ENCODE results near the gene PLEKHJ1. TPM values are rescaled to one million over a fixed set of nuclear protein-coding genes. Genes with fewer than 3 reads are reported as not detected.

PLEKHJ1 gene
- total RNA-seq, 6 donors from 2014 or later = 67.2 to 114 (median 79.3) TPM

DNA sequence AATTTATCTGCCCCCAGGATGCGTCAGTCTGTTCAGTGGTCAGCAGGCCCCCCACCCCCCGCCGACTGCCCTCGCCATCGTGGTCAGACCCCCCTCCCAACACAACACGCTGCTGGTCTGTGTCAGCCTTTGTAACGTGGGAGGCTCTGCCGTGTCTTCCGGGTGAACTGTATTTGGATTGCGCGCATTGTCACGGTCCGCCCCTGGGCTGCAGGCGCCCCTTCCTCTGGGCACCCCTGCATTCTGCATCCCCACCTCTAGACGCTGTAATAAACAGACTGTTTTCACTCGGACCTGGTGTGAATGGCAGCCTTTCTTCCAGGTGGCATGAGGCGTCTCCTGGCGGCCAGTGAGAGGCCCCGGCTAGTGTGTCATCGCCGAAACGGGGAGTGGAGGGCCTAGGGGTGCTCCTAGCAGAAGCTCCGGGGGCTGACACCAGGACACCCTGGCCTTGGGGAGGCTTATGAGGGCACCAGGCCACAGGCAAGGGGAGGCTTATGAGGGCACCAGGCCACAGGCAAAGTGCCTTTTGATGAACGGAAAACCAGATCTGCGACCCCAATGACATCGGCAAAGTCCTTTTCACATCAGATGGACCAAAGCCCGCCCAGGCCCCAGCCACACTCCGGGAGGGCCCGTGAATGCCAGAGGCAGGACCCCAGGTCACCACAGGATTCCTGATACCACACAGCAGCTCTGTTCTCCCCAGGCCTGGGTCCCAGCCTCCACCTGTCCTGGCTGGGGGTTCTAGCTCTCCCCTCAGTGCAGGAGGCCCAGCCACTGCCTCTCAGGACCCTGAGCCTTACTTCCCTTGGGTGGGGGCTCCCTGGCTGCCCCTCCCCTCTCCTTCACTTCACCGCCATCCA, 3.6 kb downstream of the PLEKHJ1 start:
- Histone ChIP-seq H3K4me3 (no peak overlapping the region), H3K4me1 (peaks cover 18 to 34% (median 19%) of the 10 kb centered on the region in 4 donors), H3K27ac (peak overlapping the region in 1 of 4 donors; percentile 35), H3K27me3 (no peaks in the 10 kb centered on the region), H3K9me3 (no peaks in the 10 kb centered on the region), H3K36me3 (peaks cover 16 to 65% (median 55%) of the 10 kb centered on the region in 4 donors)
- DNase-seq (peak in 1 of 2 donors; percentile 72), ATAC-seq (ENCODE audit: low FRiP score in 2 of 2) (no peak)
- TF ChIP-seq POLR2A (IDR thresholded peaks at IDR 0.05) = no peak
- TF ChIP-seq POLR2AphosphoS5 (IDR thresholded peaks at IDR 0.05) = no peak
- TF ChIP-seq, protein P1, sequence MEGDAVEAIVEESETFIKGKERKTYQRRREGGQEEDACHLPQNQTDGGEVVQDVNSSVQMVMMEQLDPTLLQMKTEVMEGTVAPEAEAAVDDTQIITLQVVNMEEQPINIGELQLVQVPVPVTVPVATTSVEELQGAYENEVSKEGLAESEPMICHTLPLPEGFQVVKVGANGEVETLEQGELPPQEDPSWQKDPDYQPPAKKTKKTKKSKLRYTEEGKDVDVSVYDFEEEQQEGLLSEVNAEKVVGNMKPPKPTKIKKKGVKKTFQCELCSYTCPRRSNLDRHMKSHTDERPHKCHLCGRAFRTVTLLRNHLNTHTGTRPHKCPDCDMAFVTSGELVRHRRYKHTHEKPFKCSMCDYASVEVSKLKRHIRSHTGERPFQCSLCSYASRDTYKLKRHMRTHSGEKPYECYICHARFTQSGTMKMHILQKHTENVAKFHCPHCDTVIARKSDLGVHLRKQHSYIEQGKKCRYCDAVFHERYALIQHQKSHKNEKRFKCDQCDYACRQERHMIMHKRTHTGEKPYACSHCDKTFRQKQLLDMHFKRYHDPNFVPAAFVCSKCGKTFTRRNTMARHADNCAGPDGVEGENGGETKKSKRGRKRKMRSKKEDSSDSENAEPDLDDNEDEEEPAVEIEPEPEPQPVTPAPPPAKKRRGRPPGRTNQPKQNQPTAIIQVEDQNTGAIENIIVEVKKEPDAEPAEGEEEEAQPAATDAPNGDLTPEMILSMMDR (IDR thresholded peaks at IDR 0.05) = no peak
- TF ChIP-seq EP300 (IDR thresholded peaks at IDR 0.05) = no peak
- WGBS, 2 donors = 87 to 89% methylated on average over 22 to 28 of the region's 30 CpGs

DNA sequence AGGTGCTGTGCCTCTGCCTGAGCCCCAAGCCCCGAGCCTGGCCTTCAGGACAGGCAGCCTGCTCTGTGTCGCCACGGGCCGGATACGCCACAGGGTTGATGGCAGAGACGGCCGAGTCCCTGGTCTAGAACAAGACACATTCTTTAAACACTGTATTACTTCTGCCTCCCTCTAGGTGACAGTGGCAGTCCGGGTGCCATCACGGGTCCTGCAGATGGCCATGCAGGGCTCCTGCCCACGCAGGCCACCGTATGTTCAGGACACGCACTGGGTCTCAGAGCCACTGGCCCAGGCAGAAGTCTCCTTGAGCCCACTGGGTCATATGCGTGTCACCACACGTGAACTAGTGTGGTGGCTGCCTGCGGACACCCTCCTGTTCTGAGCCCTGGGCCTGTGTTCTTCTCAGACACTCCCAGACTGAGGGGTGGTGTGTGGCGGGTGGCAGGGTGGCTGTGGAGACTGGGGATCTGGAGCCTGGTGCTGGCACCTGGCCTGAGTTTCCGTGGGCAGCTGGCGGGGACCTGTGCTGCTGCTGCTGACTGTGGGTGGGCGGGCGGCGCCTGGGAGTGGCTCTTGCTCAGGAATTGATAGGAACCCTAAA, 4.4 kb downstream of the PLEKHJ1 start:
- H3K4me3 ChIP-seq = no peak overlapping the region
- H3K27ac ChIP-seq = peak overlapping the region in 2 of 4 donors; percentile 10 to 22
- peaks cover 14 to 27% (median 15%) of the 10 kb centered on the region in 4 donors for H3K4me1 ChIP-seq
- H3K9me3 ChIP-seq = no peaks in the 10 kb centered on the region
- H3K36me3 ChIP-seq = peaks cover 22 to 73% (median 63%) of the 10 kb centered on the region in 4 donors
- DNase-seq (peak in 1 of 2 donors; percentile 79), ATAC-seq (ENCODE audit: low FRiP score in 2 of 2) (no peak)
- TF ChIP-seq, protein P1 (IDR thresholded peaks at IDR 0.05) = peak in 1 of 6 experiments; percentile 11
- TF ChIP-seq POLR2AphosphoS5 (IDR thresholded peaks at IDR 0.05) = no peak
- TF ChIP-seq POLR2A (IDR thresholded peaks at IDR 0.05) = no peak
- TF ChIP-seq EP300 (IDR thresholded peaks at IDR 0.05) = no peak
- no peaks in the 10 kb centered on the region for H3K27me3 ChIP-seq
- 88% methylated on average over 15 of the region's 21 CpGs; no CpG with 5 or more reads in 1 of the 2 donors for WGBS, 2 donors

DNA sequence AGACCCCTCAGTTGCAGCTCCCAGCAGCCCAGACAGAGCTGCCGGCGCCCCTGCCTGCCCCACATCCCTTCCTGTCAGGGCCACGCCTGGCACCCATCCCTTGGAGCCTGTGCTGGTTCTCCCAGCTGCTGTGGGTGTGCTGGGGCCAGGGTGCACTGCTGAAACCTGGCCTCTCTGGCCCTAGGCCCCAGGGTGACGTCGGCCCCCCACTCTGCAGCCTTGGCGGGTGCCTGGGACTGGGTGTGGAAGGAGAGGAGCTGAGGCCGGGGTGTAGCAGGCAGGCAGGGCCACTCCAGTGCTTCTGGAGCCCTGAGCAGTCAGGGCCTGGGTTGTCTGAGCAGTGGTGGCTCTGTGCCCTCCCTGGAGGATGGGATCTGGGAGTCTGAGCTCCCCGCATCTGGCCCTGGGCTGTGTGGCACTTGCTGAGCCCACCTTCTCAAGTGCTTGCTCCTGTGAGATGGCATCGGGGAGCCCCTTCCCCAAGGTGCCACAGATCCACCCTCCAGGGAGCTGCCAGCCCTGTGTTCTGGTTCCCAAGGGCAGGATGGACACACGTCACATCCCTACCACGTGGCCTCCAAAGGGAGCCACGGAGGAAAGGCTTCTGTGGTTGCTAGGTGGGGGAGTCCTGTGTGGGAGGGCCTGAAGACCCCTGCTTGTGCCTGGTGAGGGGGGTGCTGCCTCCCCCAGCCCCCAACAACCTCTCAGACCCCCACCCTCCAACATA, 5.2 kb downstream of the PLEKHJ1 start:
- no peaks in the 10 kb centered on the region for H3K9me3 ChIP-seq
- DNase-seq (peak in 1 of 2 donors; percentile 75), ATAC-seq (ENCODE audit: low FRiP score in 2 of 2) (no peak)
- TF ChIP-seq, protein P1 (IDR thresholded peaks at IDR 0.05) = no peak
- no peak for TF ChIP-seq POLR2AphosphoS5 (IDR thresholded peaks at IDR 0.05)
- 75 to 84% methylated on average over 6 to 12 of the region's 12 CpGs for WGBS, 2 donors
- H3K27me3 ChIP-seq = no peaks in the 10 kb centered on the region
- peak overlapping the region in 3 of 4 donors; percentile 10 to 22 (median 21) for H3K27ac ChIP-seq
- H3K36me3 ChIP-seq = peaks cover 25 to 80% (median 71%) of the 10 kb centered on the region in 4 donors
- H3K4me3 ChIP-seq = no peak overlapping the region
- H3K4me1 ChIP-seq = peaks cover 14 to 27% (median 15%) of the 10 kb centered on the region in 4 donors

DNA sequence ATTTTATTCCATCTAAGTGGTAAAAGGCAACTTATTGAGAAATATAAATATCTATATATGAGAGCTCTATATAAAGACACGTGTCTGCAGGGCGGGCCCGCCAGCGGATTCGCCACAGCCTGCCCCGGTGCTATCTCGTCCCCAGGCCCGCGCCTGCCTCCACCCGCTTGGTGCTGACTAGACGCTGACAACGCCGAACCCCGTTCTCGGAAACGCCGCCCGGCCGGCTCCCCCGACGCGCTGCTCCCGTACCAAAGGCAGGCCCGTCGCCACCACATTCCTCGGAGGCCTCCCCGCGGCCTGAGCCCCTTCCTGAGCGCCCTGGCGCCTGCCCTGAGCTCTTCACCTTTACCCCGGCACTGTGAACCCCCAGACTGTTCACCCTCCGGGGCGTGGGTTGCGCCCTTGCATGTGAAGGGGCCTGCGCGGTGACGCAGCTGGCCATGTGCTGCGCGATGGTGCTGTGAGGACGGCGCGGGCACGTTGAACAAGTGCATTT, 6.0 kb downstream of the PLEKHJ1 start:
- H3K4me3 ChIP-seq = no peak overlapping the region
- WGBS, 2 donors = 94 to 96% methylated on average over 42 to 43 of the region's 43 CpGs
- peak in 1 of 2 donors; percentile 86 for DNase-seq
- H3K36me3 ChIP-seq = peaks cover 29 to 89% (median 79%) of the 10 kb centered on the region in 4 donors
- H3K4me1 ChIP-seq = peaks cover 10 to 21% (median 11%) of the 10 kb centered on the region in 4 donors
- no peak overlapping the region for H3K27ac ChIP-seq
- no peaks in the 10 kb centered on the region for H3K27me3 ChIP-seq
- ATAC-seq (ENCODE audit: low FRiP score in 2 of 2) = no peak
- TF ChIP-seq, protein P1 (IDR thresholded peaks at IDR 0.05) = no peak
- TF ChIP-seq EP300 (IDR thresholded peaks at IDR 0.05) (no peak), POLR2A (IDR thresholded peaks at IDR 0.05) (no peak), POLR2AphosphoS5 (IDR thresholded peaks at IDR 0.05) (no peak)
- H3K9me3 ChIP-seq = no peaks in the 10 kb centered on the region
